ENCODE measurements around the gene ABLIM3.

Gene ABLIM3

DNA sequence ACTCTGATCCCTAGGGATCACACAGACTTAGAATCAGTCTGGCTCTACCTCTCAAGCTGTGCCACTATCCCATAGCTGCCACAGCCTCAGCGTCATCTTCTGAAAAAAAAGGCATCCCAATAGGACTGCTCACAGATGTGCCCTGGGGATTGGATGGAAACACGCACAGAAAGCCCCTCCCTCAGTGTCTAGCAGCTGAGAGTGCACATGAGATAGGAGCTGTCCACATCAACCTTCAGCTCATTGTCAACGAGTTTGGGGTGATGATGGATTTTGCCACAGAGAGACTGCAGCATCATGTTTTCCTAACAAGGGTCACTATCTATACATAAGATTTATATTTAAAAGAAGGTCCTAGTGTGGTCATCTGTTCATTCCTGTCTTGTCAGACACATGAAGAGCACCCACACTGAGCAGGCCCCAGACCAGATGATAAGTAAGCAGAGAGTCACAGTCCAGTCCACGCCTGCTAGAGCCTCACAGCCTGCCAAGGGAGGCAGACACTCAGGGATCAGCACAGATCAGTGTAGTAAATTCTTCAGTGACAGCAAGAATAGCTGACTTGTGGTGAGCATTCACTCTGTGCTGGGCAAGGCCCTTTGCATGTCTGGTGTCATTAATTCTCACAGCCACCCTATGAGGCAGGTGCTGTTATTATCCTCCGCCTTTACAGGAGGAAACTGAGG lies 156.2 kb downstream of the ABLIM3 start:
- TF ChIP-seq, protein P1, sequence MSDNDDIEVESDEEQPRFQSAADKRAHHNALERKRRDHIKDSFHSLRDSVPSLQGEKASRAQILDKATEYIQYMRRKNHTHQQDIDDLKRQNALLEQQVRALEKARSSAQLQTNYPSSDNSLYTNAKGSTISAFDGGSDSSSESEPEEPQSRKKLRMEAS (IDR thresholded peaks at IDR 0.05), result no peak
- TF ChIP-seq TAF1 (IDR thresholded peaks at IDR 0.05; ENCODE audit: low read depth) (no peak), ZBTB7A (IDR thresholded peaks at IDR 0.05; ENCODE audit: low read depth) (no peak), EP300 (IDR thresholded peaks at IDR 0.05; ENCODE audit: borderline replicate concordance) (no peak), EGR1 (IDR thresholded peaks at IDR 0.05) (no peak), YY1 (IDR thresholded peaks at IDR 0.05; ENCODE audit: low read depth) (no peak), TEAD4 (IDR thresholded peaks at IDR 0.05) (no peak), CREB1 (IDR thresholded peaks at IDR 0.05; ENCODE audit: low read depth) (no peak), NFIC (IDR thresholded peaks at IDR 0.05) (no peak), CEBPB (IDR thresholded peaks at IDR 0.05) (no peak)
- TF ChIP-seq, protein P2, sequence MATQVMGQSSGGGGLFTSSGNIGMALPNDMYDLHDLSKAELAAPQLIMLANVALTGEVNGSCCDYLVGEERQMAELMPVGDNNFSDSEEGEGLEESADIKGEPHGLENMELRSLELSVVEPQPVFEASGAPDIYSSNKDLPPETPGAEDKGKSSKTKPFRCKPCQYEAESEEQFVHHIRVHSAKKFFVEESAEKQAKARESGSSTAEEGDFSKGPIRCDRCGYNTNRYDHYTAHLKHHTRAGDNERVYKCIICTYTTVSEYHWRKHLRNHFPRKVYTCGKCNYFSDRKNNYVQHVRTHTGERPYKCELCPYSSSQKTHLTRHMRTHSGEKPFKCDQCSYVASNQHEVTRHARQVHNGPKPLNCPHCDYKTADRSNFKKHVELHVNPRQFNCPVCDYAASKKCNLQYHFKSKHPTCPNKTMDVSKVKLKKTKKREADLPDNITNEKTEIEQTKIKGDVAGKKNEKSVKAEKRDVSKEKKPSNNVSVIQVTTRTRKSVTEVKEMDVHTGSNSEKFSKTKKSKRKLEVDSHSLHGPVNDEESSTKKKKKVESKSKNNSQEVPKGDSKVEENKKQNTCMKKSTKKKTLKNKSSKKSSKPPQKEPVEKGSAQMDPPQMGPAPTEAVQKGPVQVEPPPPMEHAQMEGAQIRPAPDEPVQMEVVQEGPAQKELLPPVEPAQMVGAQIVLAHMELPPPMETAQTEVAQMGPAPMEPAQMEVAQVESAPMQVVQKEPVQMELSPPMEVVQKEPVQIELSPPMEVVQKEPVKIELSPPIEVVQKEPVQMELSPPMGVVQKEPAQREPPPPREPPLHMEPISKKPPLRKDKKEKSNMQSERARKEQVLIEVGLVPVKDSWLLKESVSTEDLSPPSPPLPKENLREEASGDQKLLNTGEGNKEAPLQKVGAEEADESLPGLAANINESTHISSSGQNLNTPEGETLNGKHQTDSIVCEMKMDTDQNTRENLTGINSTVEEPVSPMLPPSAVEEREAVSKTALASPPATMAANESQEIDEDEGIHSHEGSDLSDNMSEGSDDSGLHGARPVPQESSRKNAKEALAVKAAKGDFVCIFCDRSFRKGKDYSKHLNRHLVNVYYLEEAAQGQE (IDR thresholded peaks at IDR 0.05; ENCODE audit: low read depth), result no peak
- TF ChIP-seq, protein P3, sequence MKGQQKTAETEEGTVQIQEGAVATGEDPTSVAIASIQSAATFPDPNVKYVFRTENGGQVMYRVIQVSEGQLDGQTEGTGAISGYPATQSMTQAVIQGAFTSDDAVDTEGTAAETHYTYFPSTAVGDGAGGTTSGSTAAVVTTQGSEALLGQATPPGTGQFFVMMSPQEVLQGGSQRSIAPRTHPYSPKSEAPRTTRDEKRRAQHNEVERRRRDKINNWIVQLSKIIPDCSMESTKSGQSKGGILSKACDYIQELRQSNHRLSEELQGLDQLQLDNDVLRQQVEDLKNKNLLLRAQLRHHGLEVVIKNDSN (IDR thresholded peaks at IDR 0.05), result no peak

DNA sequence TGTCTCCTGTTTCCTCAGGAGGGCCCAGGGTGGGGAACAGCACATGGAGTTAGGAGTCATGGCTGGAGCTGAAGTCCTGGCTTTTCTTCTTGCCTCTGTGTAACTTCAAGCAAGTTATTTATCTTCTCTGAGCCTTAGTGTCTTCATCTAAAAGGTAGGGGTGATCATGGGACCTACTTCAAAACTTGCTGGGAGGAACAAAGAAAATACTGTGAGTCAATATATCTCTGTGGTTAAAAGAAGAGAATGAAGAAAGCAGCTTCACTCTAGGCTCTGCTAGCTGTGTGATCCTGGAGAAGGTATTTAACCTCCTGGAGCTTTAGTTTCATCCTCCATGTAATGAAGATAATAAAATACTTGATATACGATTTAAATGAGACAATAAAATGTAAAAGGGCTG lies 156.9 kb downstream of the ABLIM3 start:
- no peak for TF ChIP-seq TEAD4 (IDR thresholded peaks at IDR 0.05)
- no peak for TF ChIP-seq NFIC (IDR thresholded peaks at IDR 0.05)
- no peak for TF ChIP-seq TAF1 (IDR thresholded peaks at IDR 0.05; ENCODE audit: low read depth)
- TF ChIP-seq YY1 (IDR thresholded peaks at IDR 0.05; ENCODE audit: low read depth), result no peak
- no peak for TF ChIP-seq CREB1 (IDR thresholded peaks at IDR 0.05; ENCODE audit: low read depth)
- TF ChIP-seq FOXM1 (IDR thresholded peaks at IDR 0.05; ENCODE audit: borderline replicate concordance, low read depth), result no peak
- TF ChIP-seq, protein P1 (IDR thresholded peaks at IDR 0.05), result no peak
- TF ChIP-seq, protein P2 (IDR thresholded peaks at IDR 0.05; ENCODE audit: low read depth), result no peak
- TF ChIP-seq EGR1 (IDR thresholded peaks at IDR 0.05), result no peak
- no peak for TF ChIP-seq TCF12 (IDR thresholded peaks at IDR 0.05; ENCODE audit: low read depth)
- TF ChIP-seq, protein P3 (IDR thresholded peaks at IDR 0.05), result no peak
- no peak for TF ChIP-seq RAD21 (IDR thresholded peaks at IDR 0.05; ENCODE audit: low read depth)
- no peak for TF ChIP-seq CEBPB (IDR thresholded peaks at IDR 0.05)

DNA sequence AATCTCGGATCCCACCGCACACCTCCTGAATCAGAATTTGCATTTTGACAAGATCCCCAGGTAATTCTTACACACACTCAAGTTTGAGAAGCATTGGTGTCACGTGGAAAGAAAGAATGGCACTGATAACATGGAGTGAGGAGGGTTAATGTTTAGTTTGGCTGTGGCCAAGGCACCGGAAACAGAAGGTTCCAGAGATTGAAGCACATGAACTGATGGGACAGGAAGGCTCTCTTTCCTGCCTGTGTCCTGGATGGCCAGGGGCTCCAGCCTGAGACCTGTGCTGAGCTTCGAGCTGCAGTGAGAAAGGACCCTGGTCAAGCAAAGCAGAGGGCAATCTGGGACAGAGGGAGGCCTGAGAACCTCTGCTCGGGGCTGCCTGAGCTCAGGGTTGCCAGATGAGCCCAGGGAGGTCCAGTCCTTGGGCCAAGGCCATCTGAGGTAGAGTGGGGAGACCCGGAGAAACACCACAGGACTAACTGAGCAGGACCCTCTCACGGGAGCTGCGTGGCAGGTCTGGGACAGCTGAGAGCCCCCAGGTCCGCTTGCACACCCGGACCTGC lies 157.6 kb downstream of the ABLIM3 start:
- TF ChIP-seq CEBPB (IDR thresholded peaks at IDR 0.05) (no peak), CREB1 (IDR thresholded peaks at IDR 0.05; ENCODE audit: low read depth) (no peak), YY1 (IDR thresholded peaks at IDR 0.05; ENCODE audit: low read depth) (no peak), NFIC (IDR thresholded peaks at IDR 0.05) (no peak), ZBTB7A (IDR thresholded peaks at IDR 0.05; ENCODE audit: low read depth) (no peak)
- TF ChIP-seq, protein P3 (IDR thresholded peaks at IDR 0.05), result no peak

DNA sequence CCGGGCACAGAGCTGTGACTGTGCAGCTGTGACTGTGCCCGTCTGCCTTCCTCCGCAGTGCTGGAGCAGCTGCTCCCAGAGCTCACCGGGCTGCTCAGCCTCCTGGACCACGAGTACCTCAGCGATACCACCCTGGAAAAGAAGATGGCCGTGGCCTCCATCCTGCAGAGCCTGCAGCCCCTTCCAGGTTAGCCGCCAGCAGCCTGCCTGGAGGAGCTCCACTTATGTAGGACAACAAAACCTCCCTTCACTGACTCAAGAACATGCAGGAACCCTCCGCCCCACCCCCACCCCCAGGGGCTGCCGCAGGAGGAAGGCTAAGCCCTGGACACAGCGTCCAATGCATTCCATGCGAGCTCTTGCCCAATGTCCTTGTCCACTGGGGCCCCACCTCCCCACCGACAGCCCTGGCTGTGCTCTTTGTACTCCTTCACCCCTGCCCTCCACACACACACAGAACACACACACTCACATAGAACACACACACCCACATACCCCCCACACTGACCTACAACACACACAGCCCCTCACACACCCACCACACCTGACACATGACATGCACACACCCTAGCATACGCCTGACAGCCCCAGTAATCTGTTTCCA lies 158.3 kb downstream of the ABLIM3 start:
- TF ChIP-seq FOXM1 (IDR thresholded peaks at IDR 0.05; ENCODE audit: borderline replicate concordance, low read depth) (no peak), RAD21 (IDR thresholded peaks at IDR 0.05; ENCODE audit: low read depth) (no peak), YY1 (IDR thresholded peaks at IDR 0.05; ENCODE audit: low read depth) (no peak), ZBTB7A (IDR thresholded peaks at IDR 0.05; ENCODE audit: low read depth) (no peak), TAF1 (IDR thresholded peaks at IDR 0.05; ENCODE audit: low read depth) (no peak), TCF12 (IDR thresholded peaks at IDR 0.05; ENCODE audit: low read depth) (no peak), CEBPB (IDR thresholded peaks at IDR 0.05) (no peak), TEAD4 (IDR thresholded peaks at IDR 0.05) (no peak)
- TF ChIP-seq, protein P2 (IDR thresholded peaks at IDR 0.05; ENCODE audit: low read depth), result no peak
- TF ChIP-seq, protein P3 (IDR thresholded peaks at IDR 0.05), result no peak
